Mesenchymal stem cell (in vitro differentiated cells and primary cell): ENCODE data around the gene PCBP4. TPM values are rescaled to one million over a fixed set of nuclear protein-coding genes. Genes with fewer than 3 reads are reported as not detected.

ENCODE experiments used
- DNase-seq: peaks from one replicate; pipeline ENCODE4 v3.0.0-alpha.2; 2013
- H2AFZ ChIP-seq: one replicate; pipeline ENCODE4 v1.6.1; 2013; ENCODE audit warnings: low read depth, mild to moderate bottlenecking, control low read depth, inconsistent platforms, low read length, moderate library complexity
- H2AK5ac ChIP-seq: 2 replicates; pipeline ENCODE4 v1.6.1; 2013; ENCODE audit warnings: low read length, moderate library complexity, mild to moderate bottlenecking, inconsistent platforms; ENCODE audit not compliant: severe bottlenecking
- H2BK120ac ChIP-seq: one replicate; pipeline ENCODE4 v1.6.1; 2013; ENCODE audit warnings: low read depth, mild to moderate bottlenecking, inconsistent platforms, low read length, moderate library complexity
- H2BK12ac ChIP-seq, 2 experiments: one replicate each; pipeline ENCODE4 v1.6.1; 2013; ENCODE audit warnings: inconsistent platforms in 2 of 2, low read length in 2 of 2, mild to moderate bottlenecking in 2 of 2, moderate library complexity in 2 of 2, control low read depth in 1 of 2
- H2BK15ac ChIP-seq: one replicate; pipeline ENCODE4 v1.6.1; 2013; ENCODE audit warnings: mild to moderate bottlenecking, low read depth, inconsistent platforms; ENCODE audit not compliant: poor library complexity, severe bottlenecking
- H2BK5ac ChIP-seq: 2 replicates; pipeline ENCODE4 v1.6.1; 2013; ENCODE audit warnings: low read depth, mild to moderate bottlenecking, low read length, control low read depth, inconsistent platforms; ENCODE audit not compliant: poor library complexity, severe bottlenecking
- H3K14ac ChIP-seq, 2 experiments: one replicate each; pipeline ENCODE4 v1.6.1; 2013; ENCODE audit warnings: inconsistent platforms in 2 of 2, low read length in 2 of 2, control low read depth in 1 of 2, mild to moderate bottlenecking in 1 of 2, moderate library complexity in 1 of 2
- H3K18ac ChIP-seq, 2 experiments: one replicate each; pipeline ENCODE4 v1.6.1; 2013; ENCODE audit warnings: inconsistent platforms in 2 of 2, low read length in 2 of 2, control low read depth in 1 of 2, low read depth in 1 of 2, mild to moderate bottlenecking in 1 of 2
- H3K23ac ChIP-seq, 2 experiments: one replicate each; pipeline ENCODE4 v1.6.1; 2013; ENCODE audit warnings: inconsistent platforms in 2 of 2, low read length in 2 of 2, mild to moderate bottlenecking in 2 of 2, moderate library complexity in 2 of 2, control low read depth in 1 of 2
- H3K27ac ChIP-seq: 2 replicates; pipeline ENCODE4 v1.5.1; 2013; ENCODE audit warnings: mild to moderate bottlenecking, moderate library complexity, low read length, control low read depth, inconsistent platforms; ENCODE audit not compliant: poor library complexity, severe bottlenecking
- H3K27me3 ChIP-seq, 2 experiments: 2 replicates each; pipeline versions ENCODE4 v1.6.1 to v1.7.0; 2013; ENCODE audit warnings: low read length in 2 of 2, mild to moderate bottlenecking in 2 of 2, moderate library complexity in 2 of 2, control low read depth in 1 of 2, inconsistent platforms in 1 of 2; ENCODE audit not compliant: control insufficient read depth in 1 of 2, insufficient read depth in 1 of 2
- H3K36me3 ChIP-seq, 2 experiments: 2 replicates each; pipeline versions ENCODE4 v1.6.1 to v1.7.0; 2013; ENCODE audit warnings: low read length in 2 of 2, control low read depth in 1 of 2, inconsistent platforms in 1 of 2, low read depth in 1 of 2, mild to moderate bottlenecking in 1 of 2; ENCODE audit not compliant: insufficient read depth in 2 of 2, control insufficient read depth in 1 of 2
- H3K4ac ChIP-seq, 2 experiments: one replicate each; pipeline ENCODE4 v1.6.1; 2013; ENCODE audit warnings: inconsistent platforms in 2 of 2, low read length in 2 of 2, mild to moderate bottlenecking in 2 of 2, moderate library complexity in 2 of 2, control low read depth in 1 of 2, low read depth in 1 of 2
- H3K4me1 ChIP-seq: 2 replicates; pipeline ENCODE4 v1.6.1; 2013; ENCODE audit warnings: low read depth, low read length, control low read depth; ENCODE audit not compliant: control insufficient read depth, insufficient read depth
- H3K4me2 ChIP-seq: 2 replicates; pipeline ENCODE4 v1.6.1; 2013; ENCODE audit warnings: low read length, mild to moderate bottlenecking, inconsistent platforms; ENCODE audit not compliant: poor library complexity, severe bottlenecking
- H3K4me3 ChIP-seq, 2 experiments: 2 replicates each; pipeline versions ENCODE4 v1.5.1 to v1.7.0; 2013; ENCODE audit warnings: low read length in 2 of 2, mild to moderate bottlenecking in 2 of 2, control low read depth in 1 of 2, low read depth in 1 of 2; ENCODE audit not compliant: insufficient read depth in 1 of 2
- H3K79me1 ChIP-seq: replicated peaks from 2 replicates; pipeline ENCODE4 v1.6.1; 2013; ENCODE audit warnings: mild to moderate bottlenecking, control low read depth, low read length, inconsistent platforms; ENCODE audit not compliant: poor library complexity, severe bottlenecking
- H3K9ac ChIP-seq: 2 replicates; pipeline ENCODE4 v1.7.0; 2013; ENCODE audit warnings: mild to moderate bottlenecking, low read length, moderate library complexity
- H3K9me3 ChIP-seq: 2 replicates; pipeline ENCODE4 v1.7.0; 2013; ENCODE audit warnings: mild to moderate bottlenecking, low read length; ENCODE audit not compliant: control insufficient read depth
- H4K8ac ChIP-seq: one replicate; pipeline ENCODE4 v1.6.1; 2013; ENCODE audit warnings: inconsistent platforms, mild to moderate bottlenecking, low read length, moderate library complexity
- H4K91ac ChIP-seq: one replicate; pipeline ENCODE4 v1.6.1; 2013; ENCODE audit warnings: mild to moderate bottlenecking, low read length, inconsistent platforms
- WGBS: methylation state at CpG from one replicate; pipeline ENCODE4 v1.1.7; 2013; ENCODE audit warnings: mixed read lengths; 5-methylcytosine and 5-hydroxymethylcytosine counted together
- small RNA-seq: library from polyadenylated mRNA; stranded (forward); fragments of <200 nt; extraction: miRNeasy Mini kit (QIAGEN cat#:217004); gene quantifications from one replicate; pipeline ENCODE3, GENCODE V24; 2013; ENCODE audit warnings: low read depth

PCBP4 gene

DNA sequence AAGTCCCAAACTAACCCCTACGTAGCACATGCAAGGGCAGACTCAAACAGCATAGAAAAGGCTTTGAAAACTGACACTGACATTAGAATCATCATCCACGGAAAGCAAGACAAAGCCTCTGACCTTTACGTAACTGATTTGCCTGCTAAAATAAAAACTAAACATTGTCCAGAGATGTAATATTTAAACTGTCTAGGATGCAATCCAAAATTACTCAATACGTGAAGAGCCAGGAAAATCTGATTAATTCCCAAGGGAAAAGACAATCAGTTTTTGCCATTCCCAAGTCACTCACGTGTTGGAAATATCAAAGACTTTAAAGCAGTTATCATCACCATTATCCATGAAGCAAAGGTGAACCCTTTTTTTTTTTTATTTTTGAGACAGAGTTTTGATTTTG lies 50.8 kb downstream of the PCBP4 start:
- Histone ChIP-seq H4K91ac (no peak overlapping the region), H3K23ac (no peak overlapping the region), H2AFZ (no peak overlapping the region), H3K9me3 (no peaks in the 10 kb centered on the region), H2BK120ac (no peak overlapping the region), H3K4me2 (no peak overlapping the region), H2BK15ac (no peak overlapping the region), H4K8ac (no peak overlapping the region), H3K27ac (no peak overlapping the region), H3K79me1 (no peaks in the 10 kb centered on the region), H3K4me1 (no peaks in the 10 kb centered on the region), H3K4me3 (no peak overlapping the region), H3K27me3 (no peaks in the 10 kb centered on the region), H2AK5ac (no peak overlapping the region), H3K4ac (no peak overlapping the region), H3K9ac (no peak overlapping the region), H3K14ac (no peak overlapping the region), H3K36me3 (no peaks in the 10 kb centered on the region), H2BK12ac (no peak overlapping the region), H3K18ac (no peak overlapping the region), H2BK5ac (no peak overlapping the region)
- DNase-seq: no peak
- 46% methylated on average over 3 of the region's 5 CpGs for WGBS

DNA sequence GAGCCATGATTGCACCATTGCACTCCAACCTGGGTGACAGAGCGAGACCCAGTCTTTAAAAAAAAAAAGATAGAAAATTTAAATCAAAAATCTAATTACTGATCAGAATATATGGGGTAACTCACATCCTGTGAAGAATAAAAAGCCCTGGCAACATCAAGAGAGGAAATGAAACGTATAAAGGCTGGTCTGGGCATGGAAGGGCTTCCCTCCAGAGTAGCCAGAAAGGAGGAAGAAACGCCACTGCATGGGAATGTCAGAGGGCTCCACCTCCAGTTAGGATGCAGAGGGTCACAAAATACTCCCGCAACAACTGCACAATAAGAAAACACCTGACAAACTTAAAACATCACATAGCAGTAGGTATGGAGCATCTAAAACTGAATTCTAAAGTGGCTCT lies 59.2 kb downstream of the PCBP4 start:
- Histone ChIP-seq H3K79me1 (no peaks in the 10 kb centered on the region), H3K9me3 (no peaks in the 10 kb centered on the region), H3K4me3 (no peak overlapping the region), H2BK15ac (no peak overlapping the region), H3K27me3 (no peaks in the 10 kb centered on the region), H3K14ac (no peak overlapping the region), H4K8ac (no peak overlapping the region), H3K27ac (no peak overlapping the region), H2AFZ (no peak overlapping the region), H3K23ac (no peak overlapping the region), H3K36me3 (no peaks in the 10 kb centered on the region), H2BK12ac (no peak overlapping the region), H2BK120ac (no peak overlapping the region), H3K4me2 (no peak overlapping the region), H3K9ac (no peak overlapping the region), H3K4me1 (no peaks in the 10 kb centered on the region), H3K18ac (no peak overlapping the region), H4K91ac (no peak overlapping the region), H2BK5ac (no peak overlapping the region), H2AK5ac (no peak overlapping the region), H3K4ac (no peak overlapping the region)
- 56% methylated on average over 3 of the region's 4 CpGs for WGBS
- no peak for DNase-seq

Small RNAs within 50 kb of the gene (small RNA-seq; reads per million reads assigned to genes)
- gene AC115284.1: not detected
